H1 (cell line): ENCODE data around the gene SPP1. TPM values are rescaled to one million over a fixed set of nuclear protein-coding genes. Genes with fewer than 3 reads are reported as not detected.

Source experiments
- CTCF ChIA-PET: fragments of 300-600 bp; sonication (Branson Sonifier 250); formaldehyde crosslinking; loops from one replicate; lab custom pipeline; 2021; ENCODE audit not compliant: partially characterized antibody; lab: Charles Lee
- POLR2A ChIA-PET: fragments of 300-600 bp; sonication (Branson Sonifier 250); formaldehyde crosslinking; loops from one replicate; lab custom pipeline; 2021; ENCODE audit warnings: inconsistent platforms; ENCODE audit not compliant: partially characterized antibody; lab: Charles Lee
- DNase-seq, 2 experiments: peaks; one replicate each; pipeline versions ENCODE4 v3.0.0 to v3.0.0-alpha.2; 2010 to 2022; ENCODE audit warnings: low spot score in 2 of 2, low read depth in 1 of 2, mixed read lengths in 1 of 2
- FAIRE-seq: peaks from 2 replicates; lab custom pipeline; 2011; peaks lifted over from hg19 to GRCh38; lab: Jason Lieb, UNC
- H2AFZ ChIP-seq: 2 replicates; pipeline ENCODE4 v1.8.1; 2012; ENCODE audit warnings: low read length, inconsistent platforms
- H2AK5ac ChIP-seq: 2 replicates; pipeline ENCODE4 v1.6.1; 2013; ENCODE audit warnings: low read depth, low read length
- H2BK120ac ChIP-seq: replicated peaks from 2 replicates; pipeline ENCODE3; 2013; ENCODE audit warnings: low read depth, low read length, inconsistent platforms
- H2BK12ac ChIP-seq: 2 replicates; pipeline ENCODE4 v1.6.1; 2013; ENCODE audit warnings: low read depth, low read length
- H2BK15ac ChIP-seq: 2 replicates; pipeline ENCODE4 v1.6.1; 2013; ENCODE audit warnings: low read length
- H2BK20ac ChIP-seq: 2 replicates; pipeline ENCODE4 v1.6.1; 2013; ENCODE audit warnings: low read length
- H2BK5ac ChIP-seq: 2 replicates; pipeline ENCODE4 v1.6.1; 2013; ENCODE audit warnings: low read depth, low read length
- H3K14ac ChIP-seq: 2 replicates; pipeline ENCODE4 v1.6.1; 2013; ENCODE audit warnings: inconsistent platforms; ENCODE audit not compliant: insufficient read length
- H3K18ac ChIP-seq: 2 replicates; pipeline ENCODE4 v1.6.1; 2013; ENCODE audit warnings: low read length; ENCODE audit errors: extremely low read depth
- H3K23ac ChIP-seq: 2 replicates; pipeline ENCODE4 v1.6.1; 2013; ENCODE audit warnings: inconsistent platforms; ENCODE audit not compliant: insufficient read length
- H3K23me2 ChIP-seq: 2 replicates; pipeline ENCODE4 v1.6.1; 2013; ENCODE audit warnings: low read depth, low read length
- H3K27ac ChIP-seq: 2 replicates; pipeline ENCODE4 v1.6.1; 2011; ENCODE audit warnings: low read depth, low read length, inconsistent platforms
- H3K27me3 ChIP-seq, 4 experiments: replicated peaks in 1 of 4; 1 replicate in 1 of 4; 2 replicates in 3 of 4; pipeline versions ENCODE4 v1.6.1 to v1.8.1; 2011 to 2013; ENCODE audit warnings: low read length in 3 of 4, mild to moderate bottlenecking in 3 of 4, inconsistent platforms in 2 of 4, mixed read lengths in 2 of 4, moderate library complexity in 1 of 4; ENCODE audit not compliant: control insufficient read depth in 3 of 4, insufficient read depth in 3 of 4; ENCODE audit errors: extremely low read depth in 1 of 4
- H3K36me3 ChIP-seq, 4 experiments: 2 replicates each; pipeline versions ENCODE4 v1.6.1 to v1.8.1; 2011 to 2013; ENCODE audit warnings: mild to moderate bottlenecking in 4 of 4, low read length in 3 of 4, moderate library complexity in 2 of 4, control low read depth in 1 of 4, inconsistent platforms in 1 of 4; ENCODE audit not compliant: insufficient read depth in 4 of 4, control insufficient read depth in 2 of 4
- H3K4ac ChIP-seq: replicated peaks from 2 replicates; pipeline ENCODE3; 2013; ENCODE audit warnings: low read length, low read depth, mixed read lengths, inconsistent platforms; ENCODE audit not compliant: insufficient read length
- H3K4me1 ChIP-seq, 4 experiments: replicated peaks in 1 of 4; 1 replicate in 1 of 4; 2 replicates in 3 of 4; pipeline versions ENCODE4 v1.6.1 to v1.8.1; 2011 to 2013; ENCODE audit warnings: low read length in 3 of 4, inconsistent platforms in 2 of 4, mixed read lengths in 1 of 4; ENCODE audit not compliant: insufficient read depth in 4 of 4, control insufficient read depth in 3 of 4
- H3K4me2 ChIP-seq, 2 experiments: 2 replicates each; pipeline versions ENCODE4 v1.6.1 to v1.8.1; 2011 to 2013; ENCODE audit warnings: low read depth in 2 of 2, low read length in 2 of 2, control low read depth in 1 of 2, inconsistent platforms in 1 of 2, mild to moderate bottlenecking in 1 of 2; ENCODE audit not compliant: insufficient read depth in 1 of 2
- H3K4me3 ChIP-seq, 4 experiments: fragments of 200-600, 300-600 bp in 1 of 4; sonication (generic), shearing (Covaris generic), sonication (Bioruptor Twin) in 1 of 4; 2 replicates each; pipeline versions ENCODE4 v1.5.1 to v1.8.1; 2011 to 2016; ENCODE audit warnings: low read length in 4 of 4, low read depth in 3 of 4, control low read depth in 2 of 4, inconsistent platforms in 2 of 4, mild to moderate bottlenecking in 2 of 4, mixed read lengths in 1 of 4, moderate library complexity in 1 of 4; ENCODE audit not compliant: insufficient read depth in 2 of 4; ENCODE audit errors: extremely low read depth in 1 of 4
- H3K56ac ChIP-seq: replicated peaks from 2 replicates; pipeline ENCODE3; 2013; ENCODE audit warnings: low read depth, mild to moderate bottlenecking, mixed read lengths, low read length, inconsistent platforms; ENCODE audit not compliant: insufficient read length
- H3K79me1 ChIP-seq: 2 replicates; pipeline ENCODE4 v1.6.1; 2013; ENCODE audit warnings: low read depth, low read length, control low read depth
- H3K79me2 ChIP-seq, 2 experiments: 2 replicates each; pipeline versions ENCODE4 v1.6.1 to v1.8.1; 2012 to 2013; ENCODE audit warnings: low read length in 2 of 2, mild to moderate bottlenecking in 2 of 2, inconsistent platforms in 1 of 2; ENCODE audit not compliant: insufficient read depth in 2 of 2, control insufficient read depth in 1 of 2
- H3K9ac ChIP-seq, 4 experiments: replicated peaks in 1 of 4; 1 replicate in 1 of 4; 2 replicates in 3 of 4; pipeline versions ENCODE4 v1.6.1 to v1.8.1; 2011 to 2013; ENCODE audit warnings: low read depth in 3 of 4, low read length in 3 of 4, control low read depth in 2 of 4, mild to moderate bottlenecking in 2 of 4, moderate library complexity in 2 of 4, inconsistent platforms in 1 of 4; ENCODE audit errors: extremely low read depth in 1 of 4
- H3K9me3 ChIP-seq, 2 experiments: 2 replicates each; pipeline versions ENCODE4 v1.6.1 to v1.8.1; 2012 to 2013; ENCODE audit warnings: mild to moderate bottlenecking in 2 of 2, moderate library complexity in 2 of 2, control low read depth in 1 of 2, inconsistent platforms in 1 of 2, low read depth in 1 of 2, low read length in 1 of 2, mixed read lengths in 1 of 2; ENCODE audit not compliant: insufficient read depth in 2 of 2
- H4K20me1 ChIP-seq, 2 experiments: replicated peaks in 1 of 2; 2 replicates each; pipeline versions ENCODE3 to v1.8.1; 2011 to 2013; ENCODE audit warnings: inconsistent platforms in 2 of 2, low read length in 2 of 2, mild to moderate bottlenecking in 1 of 2; ENCODE audit not compliant: insufficient read depth in 2 of 2, control insufficient read depth in 1 of 2
- H4K5ac ChIP-seq: 2 replicates; pipeline ENCODE4 v1.6.1; 2013; ENCODE audit warnings: low read length, low read depth, mixed read lengths, inconsistent platforms; ENCODE audit not compliant: insufficient read length
- H4K8ac ChIP-seq: 2 replicates; pipeline ENCODE4 v1.8.0; 2013; ENCODE audit warnings: mild to moderate bottlenecking, moderate library complexity, low read length, inconsistent platforms; ENCODE audit not compliant: insufficient read depth; ENCODE audit errors: extremely low read depth
- H4K91ac ChIP-seq: replicated peaks from 2 replicates; pipeline ENCODE3; 2013; ENCODE audit warnings: low read length, mixed read lengths, inconsistent platforms; ENCODE audit not compliant: insufficient read length
- BCL11A ChIP-seq, 2 experiments: IDR thresholded peaks; one replicate each; pipeline ENCODE4 v1.6.1; 2011; ENCODE audit warnings: low read depth in 2 of 2, low read length in 2 of 2, mild to moderate bottlenecking in 2 of 2
- CBX5 ChIP-seq: fragments of 300-800, 300-1000 bp; sonication (generic); IDR thresholded peaks from 2 replicates; pipeline ENCODE4 v1.7.1; 2016; ENCODE audit warnings: antibody characterized with exemption, low read length, low read depth
- CHD1 ChIP-seq: IDR thresholded peaks from 2 replicates; pipeline ENCODE4 v1.6.1; 2012; ENCODE audit warnings: low read depth, low read length, improper control_type of control experiment
- E2F6 ChIP-seq: IDR thresholded peaks from 2 replicates; pipeline ENCODE4 v1.6.1; 2012; ENCODE audit warnings: inconsistent platforms
- FOSL1 ChIP-seq: IDR thresholded peaks from 2 replicates; pipeline ENCODE4 v1.6.1; 2011; ENCODE audit warnings: mild to moderate bottlenecking, low read depth, low read length, moderate library complexity; ENCODE audit not compliant: insufficient read depth
- JUND ChIP-seq: IDR thresholded peaks from 2 replicates; pipeline ENCODE4 v1.6.1; 2011; ENCODE audit warnings: mild to moderate bottlenecking, improper control_type of control experiment, low read length
- SIX5 ChIP-seq: IDR thresholded peaks from 2 replicates; pipeline ENCODE4 v1.6.1; 2011; ENCODE audit warnings: mild to moderate bottlenecking, low read depth, low read length
- WGBS, 2 experiments: shearing (Covaris generic) in 1 of 2; methylation state at CpG; one replicate each; pipeline versions ENCODE4 v1.1.6 to v1.1.7; 2013 to 2015; ENCODE audit warnings: low lambda C conversion rate in 2 of 2, mixed read lengths in 2 of 2, inconsistent platforms in 1 of 2, low coverage in 1 of 2, missing lambda C conversion rate in 1 of 2; ENCODE audit not compliant: insufficient replicate concordance in 2 of 2, insufficient coverage in 1 of 2, insufficient read length in 1 of 2; ENCODE audit errors: extremely low coverage in 1 of 2, missing lambda C conversion rate in 1 of 2; 5-methylcytosine and 5-hydroxymethylcytosine counted together
- polyA plus RNA-seq, 7 experiments: library from polyadenylated mRNA; depleted of rRNA in 3 of 7; stranded (reverse) in 5 of 7; unstranded in 2 of 7; fragments of >200 nt in 5 of 7; fragments of 200-250 nt in 2 of 7; gene quantifications; 1 replicate in 5 of 7; 2 replicates in 1 of 7; 4 replicates in 1 of 7; pipeline versions ENCODE4 v1.2.1 to v1.2.3, GENCODE V29; 2011 to 2013; ENCODE audit warnings: missing spikeins in 2 of 7, mixed read lengths in 2 of 7
- total RNA-seq: library from RNA; stranded (reverse); fragmentation: NEBNext Ultra II Directional; extraction: Animal tissue kit (Norgen Biotek cat#: 25700); gene quantifications from 2 replicates; pipeline ENCODE4 v1.2.1, GENCODE V29; 2021

Gene SPP1
- total and polyA plus RNA-seq, 2 of the 8 experiments (the other 6 are each of a cell fraction or from before 2014, with no cell fraction given), result 13.7 to 26.5 TPM

DNA sequence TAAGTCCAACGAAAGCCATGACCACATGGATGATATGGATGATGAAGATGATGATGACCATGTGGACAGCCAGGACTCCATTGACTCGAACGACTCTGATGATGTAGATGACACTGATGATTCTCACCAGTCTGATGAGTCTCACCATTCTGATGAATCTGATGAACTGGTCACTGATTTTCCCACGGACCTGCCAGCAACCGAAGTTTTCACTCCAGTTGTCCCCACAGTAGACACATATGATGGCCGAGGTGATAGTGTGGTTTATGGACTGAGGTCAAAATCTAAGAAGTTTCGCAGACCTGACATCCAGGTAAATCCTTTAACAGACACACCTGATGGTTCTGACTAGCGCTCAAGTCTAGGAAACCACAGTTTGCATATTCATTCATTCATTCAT is 6.0 kb downstream of the SPP1 start:
- Histone ChIP-seq H3K4ac (no peak overlapping the region), H3K4me1 (peaks cover 0 to 5% (median under 1%) of the 10 kb centered on the region in 4 experiments; a peak in 3 of 7 replicates), H2BK5ac (no peak overlapping the region), H3K79me1 (no peaks in the 10 kb centered on the region), H4K8ac (no peak overlapping the region), H2BK15ac (no peak overlapping the region), H3K9me3 (no peaks in the 10 kb centered on the region), H3K56ac (no peak overlapping the region), H3K9ac (no peak overlapping the region), H3K27me3 (0 out of 7 replicates have a peak, but pooled peaks cover 0 to 2% (median 0%) of the 10 kb centered on the region in 4 experiments), H2BK20ac (no peak overlapping the region), H3K4me2 (no peak overlapping the region), H3K79me2 (no peaks in the 10 kb centered on the region), H4K91ac (no peak overlapping the region), H2AFZ (no peak overlapping the region), H2BK12ac (no peak overlapping the region), H3K18ac (no peak overlapping the region), H2AK5ac (no peak overlapping the region), H3K23ac (no peak overlapping the region), H4K20me1 (no peaks in the 10 kb centered on the region), H4K5ac (no peak overlapping the region), H2BK120ac (no peak overlapping the region), H3K4me3 (no peak overlapping the region), H3K23me2 (no peaks in the 10 kb centered on the region), H3K27ac (no peak overlapping the region), H3K36me3 (no peaks in the 10 kb centered on the region), H3K14ac (no peak overlapping the region)
- FAIRE-seq, result no peak
- DNase-seq, result no peak
- CTCF ChIA-PET, result interaction anchor here (0.8 kb wide), 1 partner anchor 10 kb away, joined by 3 read pairs; no protein-coding TSS in a partner anchor
- POLR2A ChIA-PET, result no interaction called here
- WGBS, 2 experiments, result 89% methylated on average over 8 of the region's 8 CpGs; no CpG with 5 or more reads in 1 of the 2 experiments
- TF ChIP-seq BCL11A (IDR thresholded peaks at IDR 0.05; ENCODE audit: low read depth in 2 of 2, low read length in 2 of 2) (no peak), CHD1 (no peak), FOSL1 (no peak), SIX5 (no peak), E2F6 (no peak), JUND (no peak), CBX5 (no peak)
